Measurements from ENCODE around the gene RPL13. TPM values are rescaled to one million over a fixed set of nuclear protein-coding genes. Genes with fewer than 3 reads are reported as not detected.
"Not testable (repeated sequence)": the region's sequence is repeated elsewhere in the genome, so short reads cannot be mapped to it uniquely, and the experiment has no call there.

The RPL13 gene
- total RNA-seq, 1 donor from 2014 or later = 1,727 TPM

GRCh38 chr16:89569506-89570341, 9.2 kb downstream of the RPL13 start:
- H3K27me3 ChIP-seq (ENCODE audit: low read depth) = peaks cover 32% of the 10 kb centered on the region
- no peak overlapping the region for H3K4me3 ChIP-seq
- no peak for TF ChIP-seq CTCF (IDR thresholded peaks at IDR 0.05)

GRCh38 chr16:89570342-89570923, 10.0 kb downstream of the RPL13 start:
- H3K4me3 ChIP-seq = no peak overlapping the region
- ATAC-seq (no peak), DNase-seq (no peak)
- peaks cover 23% of the 10 kb centered on the region for H3K4me1 ChIP-seq
- peaks cover 40% of the 10 kb centered on the region for H3K27me3 ChIP-seq (ENCODE audit: low read depth)
- no peaks in the 10 kb centered on the region for H3K9me3 ChIP-seq
- no peak overlapping the region for H3K27ac ChIP-seq
- no peaks in the 10 kb centered on the region for H3K36me3 ChIP-seq
- TF ChIP-seq CTCF (IDR thresholded peaks at IDR 0.05) = no peak
- intact Hi-C loops (cut with DNase I) = no loop called here

More at GRCh38 chr16:89569506-89570341, 9.2 kb downstream of the RPL13 start:
- intact Hi-C loops (cut with DNase I) = no loop called here
- no peak for DNase-seq
- H3K4me1 ChIP-seq = peaks cover 24% of the 10 kb centered on the region
- no peak overlapping the region for H3K27ac ChIP-seq
- peaks cover 3% of the 10 kb centered on the region for H3K36me3 ChIP-seq
- H3K9me3 ChIP-seq = no peaks in the 10 kb centered on the region
- no peak for ATAC-seq

- peaks cover 44% of the 10 kb centered on the region for H3K27me3 ChIP-seq (ENCODE audit: low read depth)
- peaks cover 17% of the 10 kb centered on the region for H3K4me1 ChIP-seq
- H3K9me3 ChIP-seq; DNase-seq; H3K27ac ChIP-seq; H3K36me3 ChIP-seq; intact Hi-C loops (cut with DNase I); H3K4me3 ChIP-seq; ATAC-seq: not testable (repeated sequence)
Measured at GRCh38 chr16:89570983-89571598, 10.6 kb downstream of the RPL13 start.

- Histone ChIP-seq H3K4me1 (peaks cover 13% of the 10 kb centered on the region), H3K9me3 (no peaks in the 10 kb centered on the region), H3K27me3 (ENCODE audit: low read depth) (peaks cover 50% of the 10 kb centered on the region), H3K27ac (no peak overlapping the region), H3K36me3 (no peaks in the 10 kb centered on the region), H3K4me3 (no peak overlapping the region)
- intact Hi-C loops (cut with DNase I) = no loop called here
- no peak for TF ChIP-seq CTCF (IDR thresholded peaks at IDR 0.05)
- no peak for ATAC-seq
- DNase-seq = no peak
Measured at GRCh38 chr16:89571636-89572035, 11.2 kb downstream of the RPL13 start.

GRCh38 chr16:89572073-89572484, 11.6 kb downstream of the RPL13 start:
- ATAC-seq = no peak
- peaks cover 54% of the 10 kb centered on the region for H3K27me3 ChIP-seq (ENCODE audit: low read depth)
- intact Hi-C loops (cut with DNase I) = no loop called here

More at GRCh38 chr16:89572073-89572484, 11.6 kb downstream of the RPL13 start:
- H3K4me1 ChIP-seq = peaks cover 13% of the 10 kb centered on the region
- no peak for DNase-seq
- no peak for TF ChIP-seq CTCF (IDR thresholded peaks at IDR 0.05)
- H3K4me3 ChIP-seq = no peak overlapping the region
- H3K36me3 ChIP-seq = no peaks in the 10 kb centered on the region
- no peaks in the 10 kb centered on the region for H3K9me3 ChIP-seq
- H3K27ac ChIP-seq = no peak overlapping the region

Data from lower lobe of right lung (tissue), 2 donors.